Measurements from ENCODE around the gene SLC31A2.
A peak's percentile ranks its signal among the peaks of the same experiment; 100 is the strongest.
"Not testable (repeated sequence)": the region's sequence is repeated elsewhere in the genome, so short reads cannot be mapped to it uniquely, and the experiment has no call there.

Gene SLC31A2

DNA sequence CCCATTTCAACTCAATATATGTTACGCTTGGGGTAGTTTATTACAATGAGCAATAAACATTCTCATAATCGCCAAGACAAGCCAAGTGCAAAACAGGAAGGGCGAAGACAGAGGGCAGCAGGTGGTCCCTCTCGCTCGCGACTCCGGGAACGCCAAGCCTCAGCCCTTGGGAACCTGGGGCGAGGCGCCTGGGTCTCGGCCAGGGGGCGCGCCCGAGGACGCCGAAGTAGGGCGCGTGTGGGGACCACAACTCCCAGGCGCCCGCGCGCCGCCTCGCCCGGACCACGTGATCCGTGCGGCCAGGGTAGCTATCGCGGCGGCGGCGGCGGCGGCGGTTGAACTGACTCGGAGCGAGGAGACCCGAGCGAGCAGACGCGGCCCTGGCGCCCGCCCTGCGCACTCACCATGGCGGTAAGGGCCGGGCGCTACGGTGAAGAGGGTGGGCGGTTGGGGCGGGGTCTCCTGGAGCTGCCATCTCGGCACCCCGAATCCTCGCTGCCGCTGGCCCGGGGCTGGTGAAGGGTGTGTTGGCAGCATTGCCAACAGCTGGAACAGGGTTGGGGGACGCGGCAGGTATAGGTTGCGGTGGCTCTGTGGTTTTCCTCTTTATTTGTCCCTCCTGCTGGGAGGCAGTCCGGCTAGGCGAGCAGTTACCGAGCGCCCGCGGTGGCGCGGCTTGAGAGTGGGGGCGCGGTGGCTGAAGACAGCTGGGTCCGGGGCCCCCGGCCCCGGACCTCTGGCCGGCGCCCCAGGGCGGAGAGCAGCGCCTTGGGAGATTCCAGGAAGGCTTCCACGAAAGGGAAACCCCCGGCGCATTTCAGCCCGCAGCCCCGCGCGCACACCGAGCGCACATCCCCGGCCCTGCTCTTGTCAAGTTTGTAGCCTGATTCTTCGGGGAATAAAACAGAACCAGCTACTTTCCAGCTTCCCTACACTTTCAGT is at the start of gene SLC31A2:
Gene SLC31A2, plus strand, starts transcription at position 338 of the 942 bp plus-strand sequence. Its CDS starts 68 bp downstream, at position 406.
- Histone ChIP-seq H3K4me1 (ENCODE audit: control insufficient read depth, low read length) (peaks cover 19% of the 10 kb centered on the region), H3K9me3 (ENCODE audit: control insufficient read depth, insufficient read depth, low read length) (no peaks in the 10 kb centered on the region), H3K79me2 (ENCODE audit: control insufficient read depth, low read length) (no peaks in the 10 kb centered on the region), H3K36me3 (ENCODE audit: control insufficient read depth, low read length) (no peaks in the 10 kb centered on the region), H3K9me2 (replicated peaks; ENCODE audit: control insufficient read depth, low read length) (no peaks in the 10 kb centered on the region), H3K27ac (ENCODE audit: low read depth, low read length) (no peak within 1 kb of the TSS), H3K4me2 (ENCODE audit: low read length) (peak within 1 kb of the TSS; percentile 67), H3K4me3 (ENCODE audit: low read length) (peak within 1 kb of the TSS; percentile 87), H4K20me1 (ENCODE audit: control insufficient read depth, insufficient read depth, low read depth, low read length) (no peaks in the 10 kb centered on the region), H3F3A (ENCODE audit: control insufficient read depth, insufficient read depth) (0 out of 2 replicates have a peak, but pooled peaks cover 3% of the 10 kb centered on the region), H3K27me3 (ENCODE audit: control insufficient read depth, low read length) (peaks cover 18% of the 10 kb centered on the region)
- TF ChIP-seq EZH2phosphoT487 (IDR thresholded peaks at IDR 0.05; ENCODE audit: borderline replicate concordance, low read length), result no peak; the same call in 1 of the 2 replicates
- TF ChIP-seq, protein P1, sequence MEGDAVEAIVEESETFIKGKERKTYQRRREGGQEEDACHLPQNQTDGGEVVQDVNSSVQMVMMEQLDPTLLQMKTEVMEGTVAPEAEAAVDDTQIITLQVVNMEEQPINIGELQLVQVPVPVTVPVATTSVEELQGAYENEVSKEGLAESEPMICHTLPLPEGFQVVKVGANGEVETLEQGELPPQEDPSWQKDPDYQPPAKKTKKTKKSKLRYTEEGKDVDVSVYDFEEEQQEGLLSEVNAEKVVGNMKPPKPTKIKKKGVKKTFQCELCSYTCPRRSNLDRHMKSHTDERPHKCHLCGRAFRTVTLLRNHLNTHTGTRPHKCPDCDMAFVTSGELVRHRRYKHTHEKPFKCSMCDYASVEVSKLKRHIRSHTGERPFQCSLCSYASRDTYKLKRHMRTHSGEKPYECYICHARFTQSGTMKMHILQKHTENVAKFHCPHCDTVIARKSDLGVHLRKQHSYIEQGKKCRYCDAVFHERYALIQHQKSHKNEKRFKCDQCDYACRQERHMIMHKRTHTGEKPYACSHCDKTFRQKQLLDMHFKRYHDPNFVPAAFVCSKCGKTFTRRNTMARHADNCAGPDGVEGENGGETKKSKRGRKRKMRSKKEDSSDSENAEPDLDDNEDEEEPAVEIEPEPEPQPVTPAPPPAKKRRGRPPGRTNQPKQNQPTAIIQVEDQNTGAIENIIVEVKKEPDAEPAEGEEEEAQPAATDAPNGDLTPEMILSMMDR (IDR thresholded peaks at IDR 0.05; ENCODE audit: low read depth, low read length, poor library complexity, severe bottlenecking), result peak; percentile 68

GRCh38 chr9:113105345-113105744 is 45.5 kb upstream of the SLC31A2 start:
- not testable (repeated sequence) for H3K27me3 ChIP-seq (ENCODE audit: control insufficient read depth, low read length); H3K4me3 ChIP-seq (ENCODE audit: low read length); H3K9me2 ChIP-seq (replicated peaks; ENCODE audit: control insufficient read depth, low read length); H3K4me2 ChIP-seq (ENCODE audit: low read length); H3F3A ChIP-seq (ENCODE audit: control insufficient read depth, insufficient read depth); H3K79me2 ChIP-seq (ENCODE audit: control insufficient read depth, low read length); H3K27ac ChIP-seq (ENCODE audit: low read depth, low read length); H3K4me1 ChIP-seq (ENCODE audit: control insufficient read depth, low read length); H3K9me3 ChIP-seq (ENCODE audit: control insufficient read depth, insufficient read depth, low read length); H3K36me3 ChIP-seq (ENCODE audit: control insufficient read depth, low read length); H4K20me1 ChIP-seq (ENCODE audit: control insufficient read depth, insufficient read depth, low read depth, low read length)

DNA sequence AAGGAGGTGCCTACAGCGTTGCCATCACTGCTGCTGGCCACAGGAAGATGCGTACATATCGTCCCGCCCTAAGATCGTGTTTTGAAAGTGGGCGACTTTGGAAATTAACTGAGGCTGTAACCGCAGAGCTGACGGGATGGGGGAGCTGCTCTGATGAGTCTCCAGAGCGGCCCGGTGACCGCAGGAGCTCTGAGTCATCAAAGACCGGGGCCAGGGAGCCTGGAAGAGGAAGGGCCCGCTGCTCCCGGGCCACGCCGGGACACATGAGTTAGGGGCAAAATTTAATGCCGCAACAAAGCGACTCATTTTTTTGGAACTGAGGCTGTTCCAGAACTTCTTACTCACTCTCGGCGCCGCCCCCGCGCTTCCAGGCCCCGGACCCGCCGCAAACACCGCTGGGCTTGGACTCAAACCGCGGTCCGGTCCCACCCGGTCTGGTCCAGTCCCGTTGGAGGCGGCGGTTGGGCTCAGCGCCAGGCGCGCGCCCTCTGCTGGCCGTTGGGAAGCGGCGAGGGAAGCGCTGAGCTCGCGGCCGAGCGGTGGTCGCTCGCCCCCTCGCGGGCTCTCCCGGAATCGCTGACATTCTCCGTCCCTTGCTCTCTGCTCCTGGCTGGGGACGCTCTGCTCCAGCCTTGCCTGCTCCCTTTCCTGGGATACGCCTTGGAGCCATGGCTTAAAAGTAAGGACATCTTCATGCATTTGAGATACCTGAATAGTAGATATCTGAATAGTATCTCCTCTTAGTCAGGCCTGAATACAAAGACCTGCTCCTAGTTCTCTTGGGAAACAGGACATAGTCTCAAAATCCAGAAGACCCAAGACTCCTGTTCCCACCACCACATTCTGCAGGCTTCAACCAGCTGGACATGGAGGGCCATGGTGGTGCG is 39.5 kb upstream of the SLC31A2 start:
- H3K27me3 ChIP-seq (ENCODE audit: control insufficient read depth, low read length); H3F3A ChIP-seq (ENCODE audit: control insufficient read depth, insufficient read depth); H3K27ac ChIP-seq (ENCODE audit: low read depth, low read length); H3K79me2 ChIP-seq (ENCODE audit: control insufficient read depth, low read length); H3K4me2 ChIP-seq (ENCODE audit: low read length); H3K36me3 ChIP-seq (ENCODE audit: control insufficient read depth, low read length); H4K20me1 ChIP-seq (ENCODE audit: control insufficient read depth, insufficient read depth, low read depth, low read length); H3K4me1 ChIP-seq (ENCODE audit: control insufficient read depth, low read length); H3K9me3 ChIP-seq (ENCODE audit: control insufficient read depth, insufficient read depth, low read length); H3K4me3 ChIP-seq (ENCODE audit: low read length); H3K9me2 ChIP-seq (replicated peaks; ENCODE audit: control insufficient read depth, low read length): not testable (repeated sequence)
- TF ChIP-seq, protein P1 (IDR thresholded peaks at IDR 0.05; ENCODE audit: low read depth, low read length, poor library complexity, severe bottlenecking), result peak; percentile 42

DNA sequence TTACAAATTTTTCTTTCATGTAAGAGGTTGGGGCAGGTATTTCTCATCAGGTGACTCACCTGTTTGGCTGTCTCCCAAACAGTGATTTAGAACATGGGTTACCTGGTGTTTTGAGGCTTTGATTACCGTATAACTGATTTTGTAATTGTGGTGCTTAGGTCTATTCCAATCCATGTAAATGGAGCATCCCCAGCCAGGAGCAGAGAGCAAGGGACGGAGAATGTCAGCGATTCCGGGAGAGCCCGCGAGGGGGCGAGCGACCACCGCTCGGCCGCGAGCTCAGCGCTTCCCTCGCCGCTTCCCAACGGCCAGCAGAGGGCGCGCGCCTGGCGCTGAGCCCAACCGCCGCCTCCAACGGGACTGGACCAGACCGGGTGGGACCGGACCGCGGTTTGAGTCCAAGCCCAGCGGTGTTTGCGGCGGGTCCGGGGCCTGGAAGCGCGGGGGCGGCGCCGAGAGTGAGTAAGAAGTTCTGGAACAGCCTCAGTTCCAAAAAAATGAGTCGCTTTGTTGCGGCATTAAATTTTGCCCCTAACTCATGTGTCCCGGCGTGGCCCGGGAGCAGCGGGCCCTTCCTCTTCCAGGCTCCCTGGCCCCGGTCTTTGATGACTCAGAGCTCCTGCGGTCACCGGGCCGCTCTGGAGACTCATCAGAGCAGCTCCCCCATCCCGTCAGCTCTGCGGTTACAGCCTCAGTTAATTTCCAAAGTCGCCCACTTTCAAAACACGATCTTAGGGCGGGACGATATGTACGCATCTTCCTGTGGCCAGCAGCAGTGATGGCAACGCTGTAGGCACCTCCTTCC is 37.9 kb upstream of the SLC31A2 start:
- not testable (repeated sequence) for H3K36me3 ChIP-seq (ENCODE audit: control insufficient read depth, low read length); H3K27me3 ChIP-seq (ENCODE audit: control insufficient read depth, low read length); H4K20me1 ChIP-seq (ENCODE audit: control insufficient read depth, insufficient read depth, low read depth, low read length); H3K9me3 ChIP-seq (ENCODE audit: control insufficient read depth, insufficient read depth, low read length); H3K79me2 ChIP-seq (ENCODE audit: control insufficient read depth, low read length); H3K4me1 ChIP-seq (ENCODE audit: control insufficient read depth, low read length); H3F3A ChIP-seq (ENCODE audit: control insufficient read depth, insufficient read depth); H3K4me3 ChIP-seq (ENCODE audit: low read length); H3K9me2 ChIP-seq (replicated peaks; ENCODE audit: control insufficient read depth, low read length); H3K4me2 ChIP-seq (ENCODE audit: low read length); H3K27ac ChIP-seq (ENCODE audit: low read depth, low read length)

DNA sequence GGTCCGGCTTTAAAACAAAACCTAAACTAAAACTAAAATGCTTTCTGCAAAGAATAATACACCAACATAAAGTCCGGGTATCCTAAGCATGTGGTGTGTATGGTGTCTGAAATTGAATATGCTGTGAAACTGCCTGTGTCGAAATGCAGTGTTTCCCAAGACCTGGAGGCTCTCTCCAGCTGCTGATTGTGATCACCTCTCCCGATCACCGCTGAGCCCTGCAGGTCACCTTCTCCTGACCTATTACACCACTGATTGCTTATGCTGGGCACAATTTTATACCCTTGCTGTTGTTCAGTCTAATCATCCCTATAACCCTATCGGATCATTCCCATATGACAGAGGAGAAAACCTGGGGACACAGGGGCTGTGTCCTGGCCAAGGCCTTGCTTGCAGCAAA is 32.0 kb upstream of the SLC31A2 start:
- not testable (repeated sequence) for H3K9me3 ChIP-seq (ENCODE audit: control insufficient read depth, insufficient read depth, low read length); H3K4me1 ChIP-seq (ENCODE audit: control insufficient read depth, low read length); H3K4me2 ChIP-seq (ENCODE audit: low read length)

More for the DNA sequence above, 32.0 kb upstream of the SLC31A2 start:
- not testable (repeated sequence) for H3K4me3 ChIP-seq (ENCODE audit: low read length); H3K36me3 ChIP-seq (ENCODE audit: control insufficient read depth, low read length); H3K9me2 ChIP-seq (replicated peaks; ENCODE audit: control insufficient read depth, low read length); H3K27ac ChIP-seq (ENCODE audit: low read depth, low read length); H3K79me2 ChIP-seq (ENCODE audit: control insufficient read depth, low read length); H3F3A ChIP-seq (ENCODE audit: control insufficient read depth, insufficient read depth); H4K20me1 ChIP-seq (ENCODE audit: control insufficient read depth, insufficient read depth, low read depth, low read length); H3K27me3 ChIP-seq (ENCODE audit: control insufficient read depth, low read length)
